Calu3 (cell line): ENCODE data around the gene ALLC. TPM values are rescaled to one million over a fixed set of nuclear protein-coding genes. Genes with fewer than 3 reads are reported as not detected.

Experiments
- BruUV-seq: library from RNA; stranded (reverse); fragments of 400-500 nt; replicated peaks from 2 replicates; lab custom pipeline; 2021; lab: Mats Ljungman, UMichigan
- CTCF ChIA-PET: fragments of 300-600 bp; sonication (Branson Sonifier 250); formaldehyde crosslinking; loops from one replicate; lab custom pipeline; 2022; ENCODE audit warnings: antibody characterized with exemption; lab: Charles Lee
- DNase-seq: peaks from one replicate; pipeline ENCODE4 v3.0.0; 2022
- H3K27ac Mint-ChIP-seq: one replicate; pipeline ENCODE4 v1.8.0; 2022; ENCODE audit warnings: mixed read lengths; ENCODE audit not compliant: unreplicated experiment
- H3K27me3 Mint-ChIP-seq: one replicate; pipeline ENCODE4 v1.8.0; 2022; ENCODE audit warnings: mixed read lengths; ENCODE audit not compliant: unreplicated experiment
- H3K36me3 Mint-ChIP-seq: one replicate; pipeline ENCODE4 v1.8.0; 2022; ENCODE audit warnings: mild to moderate bottlenecking, moderate library complexity, mixed read lengths; ENCODE audit not compliant: insufficient read depth, unreplicated experiment
- H3K4me1 Mint-ChIP-seq: one replicate; pipeline ENCODE4 v1.8.0; 2022; ENCODE audit warnings: mild to moderate bottlenecking, low read depth, mixed read lengths; ENCODE audit not compliant: unreplicated experiment
- H3K4me3 Mint-ChIP-seq: one replicate; pipeline ENCODE4 v1.8.0; 2022; ENCODE audit warnings: mild to moderate bottlenecking, low read depth, moderate library complexity, mixed read lengths; ENCODE audit not compliant: unreplicated experiment
- H3K9me3 Mint-ChIP-seq: one replicate; pipeline ENCODE4 v1.8.0; 2022; ENCODE audit warnings: low read depth, mixed read lengths; ENCODE audit not compliant: unreplicated experiment
- intact Hi-C: fragments of 100-400 bp; cut with micrococcal nuclease; formaldehyde crosslinking; loops from one replicate; pipeline ENCODE4 v1.10.0; 2022; ENCODE audit not compliant: unreplicated experiment
- total RNA-seq: library from RNA; stranded (reverse); gene quantifications from 2 replicates; pipeline ENCODE4 v1.2.3, GENCODE V29; 2022
- TF ChIP-seq, protein P1 (sequence below): fragments of 200-600 bp; IDR thresholded peaks from one replicate; pipeline ENCODE4 v1.8.0; 2022; ENCODE audit warnings: antibody characterized with exemption; ENCODE audit not compliant: unreplicated experiment

Gene ALLC
- total RNA-seq, 1 experiment from 2014 or later: not detected

DNA sequence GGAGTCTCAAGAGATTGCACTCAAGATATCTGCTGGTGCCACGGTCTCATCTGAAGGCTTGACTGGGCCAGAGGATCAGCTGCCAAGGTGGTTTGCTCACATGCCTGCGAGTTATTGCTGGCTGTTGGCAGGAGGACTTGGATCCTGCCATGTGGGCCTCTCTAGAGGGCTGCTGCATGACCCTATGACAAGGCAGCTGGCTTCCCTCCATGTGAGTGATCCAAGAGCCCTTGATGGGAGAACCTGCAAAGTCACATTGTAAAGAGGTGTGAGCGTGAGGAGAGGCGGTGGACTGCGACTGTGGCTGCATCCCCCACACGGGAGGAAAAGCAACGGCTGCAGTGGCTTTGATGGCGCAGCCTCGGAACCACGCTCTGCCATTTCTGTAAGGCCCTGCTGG is 4.0 kb upstream of the ALLC start:
- Mint-ChIP-seq H3K36me3 (peaks cover 11% of the 10 kb centered on the region), H3K4me1 (peaks cover 15% of the 10 kb centered on the region), H3K9me3 (no peaks in the 10 kb centered on the region), H3K27ac (no peak overlapping the region), H3K27me3 (peaks cover 36% of the 10 kb centered on the region), H3K4me3 (no peak overlapping the region)
- CTCF ChIA-PET: no interaction called here
- no peak for DNase-seq
- no TSS peak for BruUV-seq
- TF ChIP-seq, protein P1, sequence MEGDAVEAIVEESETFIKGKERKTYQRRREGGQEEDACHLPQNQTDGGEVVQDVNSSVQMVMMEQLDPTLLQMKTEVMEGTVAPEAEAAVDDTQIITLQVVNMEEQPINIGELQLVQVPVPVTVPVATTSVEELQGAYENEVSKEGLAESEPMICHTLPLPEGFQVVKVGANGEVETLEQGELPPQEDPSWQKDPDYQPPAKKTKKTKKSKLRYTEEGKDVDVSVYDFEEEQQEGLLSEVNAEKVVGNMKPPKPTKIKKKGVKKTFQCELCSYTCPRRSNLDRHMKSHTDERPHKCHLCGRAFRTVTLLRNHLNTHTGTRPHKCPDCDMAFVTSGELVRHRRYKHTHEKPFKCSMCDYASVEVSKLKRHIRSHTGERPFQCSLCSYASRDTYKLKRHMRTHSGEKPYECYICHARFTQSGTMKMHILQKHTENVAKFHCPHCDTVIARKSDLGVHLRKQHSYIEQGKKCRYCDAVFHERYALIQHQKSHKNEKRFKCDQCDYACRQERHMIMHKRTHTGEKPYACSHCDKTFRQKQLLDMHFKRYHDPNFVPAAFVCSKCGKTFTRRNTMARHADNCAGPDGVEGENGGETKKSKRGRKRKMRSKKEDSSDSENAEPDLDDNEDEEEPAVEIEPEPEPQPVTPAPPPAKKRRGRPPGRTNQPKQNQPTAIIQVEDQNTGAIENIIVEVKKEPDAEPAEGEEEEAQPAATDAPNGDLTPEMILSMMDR: no peak
- intact Hi-C loops: loop anchor here (5.0 kb wide), 1 partner anchor 77 kb away; the partner anchor contains the start of gene RPS7

DNA sequence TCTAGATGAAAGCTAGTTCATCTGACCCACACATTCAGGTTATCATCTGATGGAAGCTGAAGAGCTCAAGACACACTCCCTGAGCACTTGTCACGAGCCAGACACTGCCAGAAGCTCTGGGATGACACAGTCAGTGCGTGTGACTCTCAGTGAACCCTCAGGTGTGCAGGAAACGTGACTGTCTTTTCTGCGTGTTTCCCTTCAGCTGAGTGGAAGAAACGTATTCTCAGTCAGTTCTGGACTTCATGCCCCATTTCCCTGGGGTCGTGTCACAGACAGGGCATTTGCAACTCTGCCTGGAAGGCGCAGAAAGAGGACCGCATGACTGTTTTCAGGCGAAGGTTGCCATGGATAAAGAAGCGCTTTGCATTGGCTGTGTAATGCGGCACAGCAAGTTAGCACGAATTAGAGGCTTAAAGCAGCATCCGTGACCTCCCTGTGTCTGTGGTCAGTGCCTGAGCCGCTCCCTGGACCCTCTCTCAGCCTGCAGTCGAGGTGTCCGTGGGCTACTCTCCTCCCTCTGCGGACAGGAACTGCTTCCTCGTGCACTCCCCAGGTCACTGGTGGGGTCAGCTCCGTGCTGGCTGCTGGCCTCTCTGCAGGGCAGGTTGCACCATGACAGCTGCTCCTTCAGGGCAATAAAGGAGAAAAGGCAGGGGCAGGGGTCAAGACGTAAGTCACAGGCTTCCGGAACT is 3.3 kb upstream of the ALLC start:
- no peak for DNase-seq
- no peak overlapping the region for H3K4me3 Mint-ChIP-seq
- H3K27ac Mint-ChIP-seq: no peak overlapping the region
- peaks cover 15% of the 10 kb centered on the region for H3K4me1 Mint-ChIP-seq
- no TSS peak for BruUV-seq
- intact Hi-C loops: loop anchor here (5.0 kb wide), 1 partner anchor 77 kb away; the partner anchor contains the start of gene RPS7
- peaks cover 36% of the 10 kb centered on the region for H3K27me3 Mint-ChIP-seq
- TF ChIP-seq, protein P1: no peak
- H3K9me3 Mint-ChIP-seq: no peaks in the 10 kb centered on the region
- H3K36me3 Mint-ChIP-seq: peaks cover 11% of the 10 kb centered on the region
- CTCF ChIA-PET: interaction anchor here (0.6 kb wide), 1 partner anchor 58 kb away, joined by 3 read pairs; no protein-coding TSS in a partner anchor

- intact Hi-C loops: no loop called here
- no TSS peak for BruUV-seq
- CTCF ChIA-PET: no interaction called here
- TF ChIP-seq, protein P1: no peak
- Mint-ChIP-seq H3K27me3 (peaks cover 28% of the 10 kb centered on the region), H3K4me1 (peaks cover 17% of the 10 kb centered on the region), H3K4me3 (no peak overlapping the region), H3K9me3 (peaks cover 5% of the 10 kb centered on the region), H3K27ac (no peak overlapping the region), H3K36me3 (peaks cover 7% of the 10 kb centered on the region)
- no peak for DNase-seq
Observed at GRCh38 chr2:3655871-3656761, 1.9 kb upstream of the ALLC start.

GRCh38 chr2:3656762-3657721 is 958 bp upstream of the ALLC start:
- Mint-ChIP-seq H3K4me1 (peaks cover 9% of the 10 kb centered on the region), H3K36me3 (no peaks in the 10 kb centered on the region), H3K9me3 (peaks cover 5% of the 10 kb centered on the region), H3K27ac (no peak overlapping the region), H3K4me3 (no peak overlapping the region), H3K27me3 (peaks cover 20% of the 10 kb centered on the region)
- TF ChIP-seq, protein P1: no peak
- BruUV-seq: no TSS peak
- DNase-seq: no peak
- intact Hi-C loops: no loop called here
- CTCF ChIA-PET: no interaction called here
